Mononuclear cell (primary cell): Measurements from ENCODE around the gene SLC41A1. TPM values are rescaled to one million over a fixed set of nuclear protein-coding genes. Genes with fewer than 3 reads are reported as not detected.

Experiments used
- H3K27me3 ChIP-seq: 2 replicates; pipeline ENCODE4 v1.6.0; 2011; ENCODE audit warnings: low read length, control low read depth; ENCODE audit not compliant: insufficient read depth
- H3K4me1 ChIP-seq: 2 replicates; pipeline ENCODE4 v1.5.1; 2011; ENCODE audit warnings: mild to moderate bottlenecking, low read length, control low read depth; ENCODE audit not compliant: insufficient read depth
- H3K4me3 ChIP-seq: 2 replicates; pipeline ENCODE4 v1.5.1; 2011; ENCODE audit warnings: mild to moderate bottlenecking, low read length, moderate library complexity
- H3K9me3 ChIP-seq: 2 replicates; pipeline ENCODE4 v1.5.1; 2011; ENCODE audit warnings: low read depth, mild to moderate bottlenecking, control low read depth, low read length
- total RNA-seq: library from RNA; depleted of rRNA; stranded (reverse); fragments of >200 nt; gene quantifications from one replicate; pipeline ENCODE4 v1.2.3, GENCODE V29; 2012

The SLC41A1 gene
- total RNA-seq, 1 donor = 16.1 TPM

GRCh38 chr1:205766038-205766437 lies 47.0 kb downstream of the SLC41A1 start:
- Histone ChIP-seq H3K27me3 (no peaks in the 10 kb centered on the region), H3K4me3 (no peak overlapping the region), H3K9me3 (no peaks in the 10 kb centered on the region), H3K4me1 (no peaks in the 10 kb centered on the region)

DNA sequence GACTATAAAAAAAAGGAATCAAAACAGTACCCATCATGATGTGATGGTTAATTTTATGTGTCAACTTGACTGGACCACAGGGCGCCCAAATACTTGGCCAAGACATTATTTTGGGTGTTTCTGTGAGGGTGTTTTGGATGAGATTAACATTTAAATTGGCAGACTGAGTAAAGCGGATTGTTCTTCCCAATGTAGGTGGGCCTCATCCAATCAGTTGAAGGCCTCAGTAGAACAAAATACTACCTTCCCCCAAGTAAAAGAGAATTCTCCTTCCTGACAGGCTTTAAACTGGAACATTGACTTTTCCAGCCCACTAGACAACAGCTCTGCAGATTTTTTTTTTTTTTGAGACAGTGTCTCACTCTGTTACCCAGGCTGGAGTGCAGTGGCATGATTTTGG lies 48.4 kb downstream of the SLC41A1 start:
- Histone ChIP-seq H3K9me3 (no peaks in the 10 kb centered on the region), H3K4me3 (no peak overlapping the region), H3K4me1 (no peaks in the 10 kb centered on the region), H3K27me3 (no peaks in the 10 kb centered on the region)

- no peaks in the 10 kb centered on the region for H3K27me3 ChIP-seq
- no peaks in the 10 kb centered on the region for H3K9me3 ChIP-seq
- H3K4me1 ChIP-seq = no peaks in the 10 kb centered on the region
- H3K4me3 ChIP-seq = no peak overlapping the region
Observed at GRCh38 chr1:205763980-205764379, 49.0 kb downstream of the SLC41A1 start.

- Histone ChIP-seq H3K27me3 (no peaks in the 10 kb centered on the region), H3K4me1 (no peaks in the 10 kb centered on the region), H3K9me3 (no peaks in the 10 kb centered on the region), H3K4me3 (no peak overlapping the region)
Observed at GRCh38 chr1:205760606-205761005, 52.4 kb downstream of the SLC41A1 start.

- Histone ChIP-seq H3K4me1 (no peaks in the 10 kb centered on the region), H3K27me3 (no peaks in the 10 kb centered on the region), H3K9me3 (no peaks in the 10 kb centered on the region), H3K4me3 (no peak overlapping the region)
Observed at GRCh38 chr1:205756552-205756951, 56.4 kb downstream of the SLC41A1 start.

- no peaks in the 10 kb centered on the region for H3K9me3 ChIP-seq
- peaks cover 4% of the 10 kb centered on the region for H3K4me1 ChIP-seq
Observed at GRCh38 chr1:205754857-205755256, 58.1 kb downstream of the SLC41A1 start.

GRCh38 chr1:205751036-205751651 lies 61.9 kb downstream of the SLC41A1 start:
- Histone ChIP-seq H3K9me3 (no peaks in the 10 kb centered on the region), H3K4me1 (peaks cover 17% of the 10 kb centered on the region), H3K27me3 (no peaks in the 10 kb centered on the region), H3K4me3 (no peak overlapping the region)

More at GRCh38 chr1:205754857-205755256, 58.1 kb downstream of the SLC41A1 start:
- H3K27me3 ChIP-seq = no peaks in the 10 kb centered on the region
- H3K4me3 ChIP-seq = no peak overlapping the region

GRCh38 chr1:205750138-205751035 lies 62.6 kb downstream of the SLC41A1 start, which contains the start of gene NUCKS1:
Gene NUCKS1, minus strand, starts transcription at chr1:205750182. Its CDS starts 209 bp downstream, at chr1:205749973.
- H3K27me3 ChIP-seq = no peaks in the 10 kb centered on the region
- no peaks in the 10 kb centered on the region for H3K9me3 ChIP-seq
- peak within 1 kb of the TSS; percentile 92 for H3K4me3 ChIP-seq
- H3K4me1 ChIP-seq = peaks cover 17% of the 10 kb centered on the region

- Histone ChIP-seq H3K9me3 (no peaks in the 10 kb centered on the region), H3K4me3 (peak overlapping the region; percentile 92), H3K4me1 (peaks cover 17% of the 10 kb centered on the region), H3K27me3 (no peaks in the 10 kb centered on the region)
Observed at GRCh38 chr1:205749234-205750137, 63.5 kb downstream of the SLC41A1 start.

DNA sequence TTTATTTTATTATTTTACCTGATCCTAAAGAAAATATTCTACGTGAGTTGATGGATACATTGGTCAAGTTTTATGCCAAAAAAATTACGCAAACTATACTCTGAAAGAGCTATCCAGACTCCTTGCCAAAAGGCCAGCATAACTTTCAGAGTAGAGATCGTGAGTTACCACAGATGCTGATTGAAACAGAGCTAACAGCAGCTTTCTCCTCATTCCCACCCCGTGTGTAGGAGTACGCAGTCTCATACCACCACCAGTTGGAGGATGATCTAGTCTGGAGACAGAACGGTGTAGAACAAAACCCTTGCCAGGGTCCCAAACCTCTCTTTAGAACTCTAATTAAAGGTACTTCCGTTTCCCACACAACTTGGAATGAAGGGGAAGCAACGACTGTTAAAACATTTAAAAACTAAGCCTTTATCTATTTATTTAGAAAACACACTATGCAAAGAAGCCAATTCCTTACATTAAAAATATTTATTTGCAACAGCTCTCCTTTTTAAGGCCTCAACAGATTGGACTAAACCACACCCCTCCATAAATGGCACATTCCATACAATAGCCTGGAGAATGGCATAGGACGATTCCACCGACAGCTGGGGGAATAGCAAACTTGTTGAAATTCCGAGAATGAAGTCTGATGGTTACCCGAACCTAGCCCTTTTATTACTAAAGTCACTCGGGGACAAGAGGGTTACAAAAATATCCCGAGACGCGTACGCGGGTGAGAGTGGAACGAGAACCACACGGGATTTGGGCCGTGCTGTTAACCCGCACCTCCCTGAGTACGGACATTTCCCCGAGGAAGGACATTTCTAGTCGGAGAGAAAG lies 64.4 kb downstream of the SLC41A1 start:
- peak overlapping the region; percentile 92 for H3K4me3 ChIP-seq
- H3K9me3 ChIP-seq = no peaks in the 10 kb centered on the region
- H3K27me3 ChIP-seq = no peaks in the 10 kb centered on the region
- peaks cover 17% of the 10 kb centered on the region for H3K4me1 ChIP-seq

DNA sequence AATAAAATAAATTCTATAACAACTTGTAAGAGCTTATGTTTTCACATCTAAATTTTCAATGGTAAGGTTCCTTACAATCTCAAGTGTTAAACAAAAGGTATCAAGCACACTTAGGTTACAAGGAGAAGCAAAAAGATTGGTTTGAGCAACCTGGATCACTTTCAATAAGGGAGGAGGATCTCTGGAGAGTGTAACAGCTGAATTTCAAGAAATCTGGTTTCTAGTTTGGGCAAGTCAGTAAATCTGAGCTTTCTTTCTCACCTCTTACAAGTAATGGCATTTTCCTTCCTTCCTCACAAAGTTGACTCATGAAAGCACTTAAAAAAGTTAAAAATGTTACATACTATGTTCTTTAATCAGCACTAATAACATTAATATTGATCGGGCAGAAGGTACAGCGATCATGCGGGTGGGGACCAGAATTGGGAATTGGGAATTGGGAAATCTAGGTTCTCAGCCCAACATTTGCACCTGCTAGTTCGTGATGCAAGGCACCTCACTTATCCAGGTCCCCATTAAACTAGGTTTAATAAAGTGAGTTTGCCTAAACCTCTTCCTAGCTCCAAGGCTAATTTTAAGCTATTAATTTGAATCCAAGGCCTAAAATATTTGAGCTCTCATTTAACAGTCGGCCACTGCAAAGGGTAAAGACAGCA lies 66.1 kb downstream of the SLC41A1 start:
- no peak overlapping the region for H3K4me3 ChIP-seq
- H3K4me1 ChIP-seq = peaks cover 17% of the 10 kb centered on the region
- no peaks in the 10 kb centered on the region for H3K9me3 ChIP-seq
- no peaks in the 10 kb centered on the region for H3K27me3 ChIP-seq

DNA sequence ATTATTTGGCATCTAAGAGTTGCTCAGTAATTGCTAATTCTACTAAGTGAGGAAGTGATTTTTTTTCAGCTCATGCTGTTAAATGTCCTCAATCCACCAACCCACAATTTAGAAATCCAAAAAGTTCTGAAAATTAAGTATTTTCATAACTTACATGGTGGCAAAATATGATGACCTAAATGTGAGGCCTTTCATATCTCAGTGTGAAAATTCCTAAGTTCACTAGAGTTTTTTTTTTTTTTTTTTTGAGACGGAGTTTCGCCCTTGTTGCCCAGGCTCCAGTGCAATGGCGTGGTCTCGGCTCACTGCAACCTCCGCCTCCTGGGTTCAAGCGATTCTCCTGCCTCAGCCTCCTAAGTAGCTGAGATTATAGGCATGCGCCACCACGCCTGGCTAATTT lies 68.6 kb downstream of the SLC41A1 start:
- Histone ChIP-seq H3K4me3 (no peak overlapping the region), H3K4me1 (peaks cover 13% of the 10 kb centered on the region), H3K9me3 (no peaks in the 10 kb centered on the region), H3K27me3 (no peaks in the 10 kb centered on the region)

DNA sequence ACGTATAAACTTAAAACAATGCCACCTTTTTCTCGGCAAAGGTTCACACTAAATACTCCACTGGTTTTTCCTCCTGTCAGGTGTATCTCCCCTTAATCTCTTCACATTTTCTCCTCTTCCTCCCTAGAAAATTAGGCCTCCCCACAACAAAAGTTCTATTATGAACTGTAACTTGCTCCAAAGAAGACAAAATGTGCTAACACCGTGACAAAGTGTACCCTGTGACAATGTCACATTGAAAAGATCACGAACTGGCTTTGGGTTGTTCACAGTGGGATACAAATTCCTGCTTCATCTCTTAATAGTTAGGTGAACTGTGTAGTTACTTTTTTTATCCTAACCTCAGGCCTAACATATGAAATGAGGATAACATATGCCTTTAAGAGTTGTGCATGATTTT lies 69.0 kb downstream of the SLC41A1 start:
- no peak overlapping the region for H3K4me3 ChIP-seq
- peaks cover 13% of the 10 kb centered on the region for H3K4me1 ChIP-seq
- no peaks in the 10 kb centered on the region for H3K9me3 ChIP-seq
- no peaks in the 10 kb centered on the region for H3K27me3 ChIP-seq

- H3K4me1 ChIP-seq = peaks cover 1% of the 10 kb centered on the region
- H3K27me3 ChIP-seq = no peaks in the 10 kb centered on the region
- H3K4me3 ChIP-seq = no peak overlapping the region
- H3K9me3 ChIP-seq = no peaks in the 10 kb centered on the region
Observed at GRCh38 chr1:205741681-205742080, 71.3 kb downstream of the SLC41A1 start.
